Skeletal muscle tissue (tissue), 4 donors: ENCODE data around the gene RUFY2. TPM values are rescaled to one million over a fixed set of nuclear protein-coding genes. Genes with fewer than 3 reads are reported as not detected.

Experiments used
- H3K27ac ChIP-seq: one replicate; pipeline ENCODE4 v1.7.0; 2013; ENCODE audit warnings: mild to moderate bottlenecking, low read depth, low read length, inconsistent platforms
- H3K27me3 ChIP-seq, 3 donors: one replicate each; pipeline ENCODE4 v1.7.0; 2013; ENCODE audit warnings: low read length in 3 of 3; ENCODE audit not compliant: control insufficient read depth in 3 of 3, insufficient read depth in 3 of 3
- H3K36me3 ChIP-seq, 3 donors: one replicate each; pipeline ENCODE4 v1.7.0; 2013; ENCODE audit warnings: low read length in 3 of 3; ENCODE audit not compliant: control insufficient read depth in 3 of 3, insufficient read depth in 3 of 3
- H3K4me1 ChIP-seq, 3 donors: one replicate each; pipeline ENCODE4 v1.7.0; 2013; ENCODE audit warnings: low read length in 3 of 3, mild to moderate bottlenecking in 3 of 3; ENCODE audit not compliant: control insufficient read depth in 3 of 3, insufficient read depth in 3 of 3
- H3K4me3 ChIP-seq, 3 donors: one replicate each; pipeline ENCODE4 v1.7.0; 2013; ENCODE audit warnings: low read length in 3 of 3
- H3K9ac ChIP-seq, 3 donors: one replicate each; pipeline ENCODE4 v1.7.0; 2013; ENCODE audit warnings: low read length in 3 of 3, mild to moderate bottlenecking in 3 of 3, moderate library complexity in 2 of 3, low read depth in 1 of 3
- H3K9me3 ChIP-seq, 3 donors: one replicate each; pipeline ENCODE4 v1.7.0; 2013; ENCODE audit warnings: low read length in 3 of 3; ENCODE audit not compliant: control insufficient read depth in 3 of 3
- total RNA-seq: library from RNA; depleted of rRNA; stranded (reverse); fragments of >200 nt; gene quantifications from one replicate; pipeline ENCODE4 v1.2.3, GENCODE V29; 2014
- donor health status: Osteomylitis.

RUFY2 gene
- total RNA-seq, 1 donor from 2014 or later: 20.4 TPM

GRCh38 chr10:68302503-68302823 lies 104.6 kb downstream of the RUFY2 start:
- no peak overlapping the region for H3K4me3 ChIP-seq
- H3K36me3 ChIP-seq: no peaks in the 10 kb centered on the region
- H3K4me1 ChIP-seq: peaks cover 0 to 6% (median 2%) of the 10 kb centered on the region in 3 donors
- no peaks in the 10 kb centered on the region for H3K9me3 ChIP-seq
- H3K27ac ChIP-seq: no peak overlapping the region
- no peak overlapping the region for H3K9ac ChIP-seq
- no peaks in the 10 kb centered on the region for H3K27me3 ChIP-seq

- Histone ChIP-seq H3K4me3 (no peak overlapping the region), H3K9me3 (no peaks in the 10 kb centered on the region), H3K36me3 (no peaks in the 10 kb centered on the region), H3K27ac (no peak overlapping the region), H3K9ac (no peak overlapping the region), H3K4me1 (peaks cover 0 to 6% (median 4%) of the 10 kb centered on the region in 3 donors), H3K27me3 (no peaks in the 10 kb centered on the region)
Observed at GRCh38 chr10:68301790-68302502, 105.1 kb downstream of the RUFY2 start.

GRCh38 chr10:68301301-68301700 lies 105.8 kb downstream of the RUFY2 start:
- no peak overlapping the region for H3K27ac ChIP-seq
- H3K9ac ChIP-seq: no peak overlapping the region
- H3K36me3 ChIP-seq: no peaks in the 10 kb centered on the region
- no peak overlapping the region for H3K4me3 ChIP-seq
- no peaks in the 10 kb centered on the region for H3K27me3 ChIP-seq
- H3K9me3 ChIP-seq: no peaks in the 10 kb centered on the region
- H3K4me1 ChIP-seq: peaks cover 0 to 6% (median 4%) of the 10 kb centered on the region in 3 donors

- H3K4me3 ChIP-seq: no peak overlapping the region
- peaks cover 0 to 5% (median 3%) of the 10 kb centered on the region in 3 donors for H3K4me1 ChIP-seq
- H3K9ac ChIP-seq: no peak overlapping the region
- H3K9me3 ChIP-seq: no peaks in the 10 kb centered on the region
- no peaks in the 10 kb centered on the region for H3K27me3 ChIP-seq
- H3K36me3 ChIP-seq: peaks cover 0 to 2% (median 0%) of the 10 kb centered on the region in 3 donors
- H3K27ac ChIP-seq: no peak overlapping the region
Observed at GRCh38 chr10:68296843-68297663, 110.0 kb downstream of the RUFY2 start.

Other genes with a start within 250 kb of the RUFY2 start
- gene ATOH7, start 175.2 kb downstream of the RUFY2 start, total RNA-seq: not detected
- 29.7 TPM for gene HNRNPH3, start 75.2 kb downstream of the RUFY2 start, total RNA-seq
- 3.7 TPM for gene PBLD, start 74.3 kb downstream of the RUFY2 start, total RNA-seq
- gene DNA2, start 64.7 kb upstream of the RUFY2 start, total RNA-seq: 16.7 TPM
- 14.6 TPM for gene SLC25A16, start 120.2 kb upstream of the RUFY2 start, total RNA-seq
- 15.1 TPM for gene TET1, start 153.1 kb upstream of the RUFY2 start, total RNA-seq